ENCODE results near the gene FHL2.

- no peak for TF ChIP-seq POLR2A (IDR thresholded peaks at IDR 0.05)
- no peak for TF ChIP-seq CTCF (IDR thresholded peaks at IDR 0.05)
Measured at GRCh38 chr2:105330681-105331375, 68.0 kb downstream of the FHL2 start.

Measured in Peyer's patch (tissue), 4 donors.